Activated CD8-positive, alpha-beta T cell treated with anti-CD3 and anti-CD28 coated beads for 36 hours (primary cell): ENCODE measurements around the gene NEDD4. TPM values are rescaled to one million over a fixed set of nuclear protein-coding genes. Genes with fewer than 3 reads are reported as not detected.

Experiments
- ATAC-seq: fragments of 200-7000 bp; cut with Tn5 transposase; one replicate; pipeline ENCODE4 v1.10.0; 2021; ENCODE audit warnings: mild to moderate bottlenecking, moderate library complexity
- CTCF ChIA-PET: fragments of 350-600 bp; sonication (Branson Sonifier 250); formaldehyde crosslinking; loops from one replicate; lab custom pipeline; 2021; ENCODE audit warnings: antibody characterized with exemption; lab: Charles Lee
- POLR2A ChIA-PET: fragments of 350-600 bp; sonication (Branson Sonifier 250); formaldehyde crosslinking; loops from one replicate; lab custom pipeline; 2021; ENCODE audit warnings: antibody characterized with exemption; lab: Charles Lee
- DNase-seq: peaks from one replicate; pipeline ENCODE4 v3.0.0-alpha.2; 2020
- H3K27ac Mint-ChIP-seq: one replicate; pipeline ENCODE4 v1.8.0; 2021; ENCODE audit warnings: mild to moderate bottlenecking, mixed read lengths
- H3K27me3 Mint-ChIP-seq: one replicate; pipeline ENCODE4 v1.8.0; 2021; ENCODE audit warnings: mixed read lengths
- H3K36me3 Mint-ChIP-seq: one replicate; pipeline ENCODE4 v1.8.0; 2021; ENCODE audit warnings: low read depth, mixed read lengths
- H3K4me1 Mint-ChIP-seq: one replicate; pipeline ENCODE4 v1.8.0; 2021; ENCODE audit warnings: low read depth, mixed read lengths
- H3K4me3 Mint-ChIP-seq: one replicate; pipeline ENCODE4 v1.8.0; 2021; ENCODE audit warnings: mild to moderate bottlenecking, moderate library complexity, mixed read lengths
- H3K9me3 Mint-ChIP-seq: one replicate; pipeline ENCODE4 v1.8.0; 2021; ENCODE audit warnings: mixed read lengths
- intact Hi-C: fragments of 100-400 bp; cut with micrococcal nuclease; formaldehyde crosslinking; loops from one replicate; pipeline ENCODE4 v1.10.0; 2022
- total RNA-seq, 2 experiments: library from RNA; stranded (reverse); gene quantifications; one replicate each; pipeline ENCODE4 v1.2.3, GENCODE V29; 2021
- TF ChIP-seq, protein P1 (sequence below): fragments of 200-600 bp; IDR thresholded peaks from one replicate; pipeline ENCODE4 v1.8.0; 2022; ENCODE audit warnings: antibody characterized with exemption, mild to moderate bottlenecking

NEDD4 gene
- total RNA-seq, 2 experiments from 2014 or later = 10.4 to 11.8 TPM

DNA sequence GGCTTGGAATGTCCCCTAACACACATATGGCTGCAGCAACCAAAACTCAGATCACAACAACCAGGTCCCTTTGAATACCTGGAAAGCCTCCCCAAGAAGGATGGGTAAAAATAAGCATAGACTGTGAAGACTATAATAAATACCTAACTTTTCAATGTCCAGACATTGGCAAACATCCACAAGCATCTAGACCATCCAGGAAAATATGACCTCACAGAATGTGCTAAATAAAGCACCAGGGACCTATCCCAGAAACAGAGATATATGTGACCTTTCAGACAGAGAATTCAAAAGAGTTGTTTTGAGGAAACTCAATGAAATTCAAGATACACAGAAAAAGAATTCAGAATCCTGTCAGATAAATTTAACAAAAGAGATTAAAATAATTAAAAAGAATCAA is 109.2 kb downstream of the NEDD4 start:
- TF ChIP-seq, protein P1, sequence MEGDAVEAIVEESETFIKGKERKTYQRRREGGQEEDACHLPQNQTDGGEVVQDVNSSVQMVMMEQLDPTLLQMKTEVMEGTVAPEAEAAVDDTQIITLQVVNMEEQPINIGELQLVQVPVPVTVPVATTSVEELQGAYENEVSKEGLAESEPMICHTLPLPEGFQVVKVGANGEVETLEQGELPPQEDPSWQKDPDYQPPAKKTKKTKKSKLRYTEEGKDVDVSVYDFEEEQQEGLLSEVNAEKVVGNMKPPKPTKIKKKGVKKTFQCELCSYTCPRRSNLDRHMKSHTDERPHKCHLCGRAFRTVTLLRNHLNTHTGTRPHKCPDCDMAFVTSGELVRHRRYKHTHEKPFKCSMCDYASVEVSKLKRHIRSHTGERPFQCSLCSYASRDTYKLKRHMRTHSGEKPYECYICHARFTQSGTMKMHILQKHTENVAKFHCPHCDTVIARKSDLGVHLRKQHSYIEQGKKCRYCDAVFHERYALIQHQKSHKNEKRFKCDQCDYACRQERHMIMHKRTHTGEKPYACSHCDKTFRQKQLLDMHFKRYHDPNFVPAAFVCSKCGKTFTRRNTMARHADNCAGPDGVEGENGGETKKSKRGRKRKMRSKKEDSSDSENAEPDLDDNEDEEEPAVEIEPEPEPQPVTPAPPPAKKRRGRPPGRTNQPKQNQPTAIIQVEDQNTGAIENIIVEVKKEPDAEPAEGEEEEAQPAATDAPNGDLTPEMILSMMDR = no peak
- ChIA-PET POLR2A (no interaction called here), CTCF (no interaction called here)
- H3K27me3 Mint-ChIP-seq = no peaks in the 10 kb centered on the region
- H3K9me3 Mint-ChIP-seq = peaks cover 13% of the 10 kb centered on the region
- H3K27ac Mint-ChIP-seq = no peak overlapping the region
- ATAC-seq (no peak), DNase-seq (no peak)
- no peaks in the 10 kb centered on the region for H3K4me1 Mint-ChIP-seq
- intact Hi-C loops = no loop called here
- no peaks in the 10 kb centered on the region for H3K36me3 Mint-ChIP-seq
- H3K4me3 Mint-ChIP-seq = no peak overlapping the region

DNA sequence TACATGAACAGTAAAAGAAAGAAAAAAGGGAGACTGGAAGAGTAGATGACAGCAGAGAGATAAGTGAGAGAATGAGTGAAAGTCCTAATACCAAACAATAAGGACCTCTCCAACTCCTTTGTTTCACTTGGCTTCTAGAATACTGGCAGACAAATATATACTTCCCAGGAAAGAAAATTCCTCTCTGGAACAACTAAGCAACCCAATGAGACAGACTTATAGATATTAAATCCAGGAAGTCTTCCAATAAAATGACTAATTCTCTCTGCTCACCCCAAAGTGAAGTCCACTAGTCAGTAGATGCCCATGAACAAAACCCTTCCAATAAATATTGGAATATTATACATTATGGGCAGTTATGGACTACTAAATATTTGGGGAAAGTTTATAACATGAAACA is 114.2 kb downstream of the NEDD4 start:
- H3K27ac Mint-ChIP-seq = no peak overlapping the region
- ChIA-PET CTCF (no interaction called here), POLR2A (no interaction called here)
- DNase-seq (no peak), ATAC-seq (no peak)
- TF ChIP-seq, protein P1 = no peak
- H3K36me3 Mint-ChIP-seq = no peaks in the 10 kb centered on the region
- H3K27me3 Mint-ChIP-seq = no peaks in the 10 kb centered on the region
- intact Hi-C loops = no loop called here
- no peaks in the 10 kb centered on the region for H3K9me3 Mint-ChIP-seq
- H3K4me1 Mint-ChIP-seq = no peaks in the 10 kb centered on the region
- no peak overlapping the region for H3K4me3 Mint-ChIP-seq

DNA sequence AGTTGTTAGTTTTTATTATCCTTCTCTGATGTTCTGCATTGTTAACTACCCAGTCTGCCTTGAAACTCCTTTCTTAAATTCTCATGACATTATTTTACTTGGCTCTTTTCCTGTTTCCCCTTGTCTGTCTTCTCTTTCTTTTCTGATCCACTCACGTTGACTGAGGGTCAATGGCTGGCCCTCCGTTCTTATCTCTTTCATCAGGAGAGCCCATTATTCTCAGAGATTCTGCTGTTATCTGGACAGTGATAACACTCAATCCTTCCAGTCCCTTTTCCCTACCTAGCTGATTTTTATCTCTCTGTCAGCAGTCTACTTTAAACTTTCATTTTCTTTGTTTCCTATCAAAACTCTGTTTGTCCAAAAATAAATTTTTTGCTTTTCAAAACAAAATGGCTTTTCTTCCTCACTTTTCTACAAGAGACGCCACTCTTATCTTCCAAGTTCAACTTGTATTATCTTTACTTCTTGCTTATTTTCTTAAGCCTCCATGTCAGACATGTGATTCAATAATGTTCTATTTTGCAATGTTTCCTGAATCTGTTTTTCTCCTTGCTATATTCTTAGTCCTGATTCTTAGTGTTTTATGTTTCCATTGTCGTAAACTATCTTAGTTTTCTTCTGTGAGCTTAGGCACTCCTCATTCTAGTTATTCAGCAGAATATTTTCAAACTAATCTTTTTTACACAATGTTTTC is 120.2 kb downstream of the NEDD4 start:
- no peak for ATAC-seq
- Mint-ChIP-seq H3K27ac (no peak overlapping the region), H3K9me3 (no peaks in the 10 kb centered on the region), H3K4me3 (no peak overlapping the region), H3K36me3 (no peaks in the 10 kb centered on the region), H3K4me1 (no peaks in the 10 kb centered on the region), H3K27me3 (no peaks in the 10 kb centered on the region)
- no peak for DNase-seq
- intact Hi-C loops = no loop called here
- TF ChIP-seq, protein P1 = no peak
- POLR2A ChIA-PET = no interaction called here
- CTCF ChIA-PET = no interaction called here

DNA sequence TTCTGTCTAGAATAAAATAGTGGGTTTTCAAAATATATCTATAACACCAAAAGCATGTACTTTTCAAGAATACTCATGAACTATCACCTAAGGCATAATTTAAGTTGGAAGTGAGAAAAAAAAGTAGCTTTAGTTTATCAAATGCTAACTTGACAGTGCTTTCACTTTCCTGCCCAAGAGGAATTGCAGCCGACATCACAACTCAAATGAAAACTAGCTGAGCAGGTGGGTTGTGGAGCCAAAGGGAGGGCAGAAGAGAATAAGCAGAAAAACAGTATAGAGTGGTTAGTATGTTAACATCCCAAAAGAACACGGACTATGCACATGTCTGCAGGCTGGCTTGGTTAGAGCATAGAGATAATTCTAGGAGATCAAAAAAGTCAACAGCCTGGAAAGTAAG is 120.9 kb downstream of the NEDD4 start:
- CTCF ChIA-PET = no interaction called here
- POLR2A ChIA-PET = no interaction called here
- Mint-ChIP-seq H3K4me3 (no peak overlapping the region), H3K36me3 (no peaks in the 10 kb centered on the region), H3K9me3 (no peaks in the 10 kb centered on the region), H3K27ac (no peak overlapping the region), H3K4me1 (no peaks in the 10 kb centered on the region), H3K27me3 (no peaks in the 10 kb centered on the region)
- intact Hi-C loops = no loop called here
- no peak for ATAC-seq
- TF ChIP-seq, protein P1 = no peak
- no peak for DNase-seq

DNA sequence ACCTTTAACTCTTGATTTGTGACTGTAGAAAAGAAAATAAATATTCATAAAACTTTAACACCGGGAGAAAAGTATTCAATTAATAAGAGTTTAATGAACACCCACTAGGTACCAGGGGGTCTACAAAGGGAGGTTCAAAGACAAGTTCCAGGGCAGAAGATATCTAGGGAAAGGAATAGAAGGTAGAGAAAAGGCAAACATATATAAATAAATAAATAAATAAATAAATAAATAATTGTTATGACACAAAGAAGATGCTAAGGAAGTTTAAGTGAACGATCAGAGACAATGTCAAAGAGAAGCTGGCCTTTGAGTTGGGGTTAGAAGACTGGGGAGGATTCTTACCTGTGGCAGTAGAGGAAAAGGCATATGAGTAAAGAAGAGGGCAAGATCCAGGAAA is 123.8 kb downstream of the NEDD4 start:
- Mint-ChIP-seq H3K27ac (no peak overlapping the region), H3K9me3 (no peaks in the 10 kb centered on the region), H3K4me3 (no peak overlapping the region), H3K36me3 (no peaks in the 10 kb centered on the region), H3K4me1 (no peaks in the 10 kb centered on the region), H3K27me3 (no peaks in the 10 kb centered on the region)
- no peak for ATAC-seq
- DNase-seq = no peak
- ChIA-PET POLR2A (no interaction called here), CTCF (interaction anchor here (1.0 kb wide), 1 partner anchor 24 kb away, joined by 3 read pairs; no protein-coding TSS in a partner anchor)
- intact Hi-C loops = no loop called here
- TF ChIP-seq, protein P1 = no peak
